Gastroesophageal sphincter (tissue), 3 donors: ENCODE data around the gene PYGO1.
"Not testable (repeated sequence)": the region's sequence is repeated elsewhere in the genome, so short reads cannot be mapped to it uniquely, and the experiment has no call there.

Experiments used
- CTCF ChIP-seq, 4 experiments: fragments of 200-600 bp in 2 of 4; fragments of 450-650 bp in 2 of 4; sonication (generic) in 1 of 4; IDR thresholded peaks; one replicate each; pipeline ENCODE4 v1.5.1; 2017 to 2019; ENCODE audit warnings: antibody characterized with exemption in 4 of 4, mild to moderate bottlenecking in 2 of 4, moderate library complexity in 2 of 4
- EP300 ChIP-seq: sonication (generic); formaldehyde crosslinking; IDR thresholded peaks from one replicate; pipeline ENCODE4 v1.6.1; 2017; ENCODE audit warnings: antibody characterized with exemption, mild to moderate bottlenecking
- POLR2A ChIP-seq, 2 donors: fragments of 450-650 bp; IDR thresholded peaks; one replicate each; pipeline ENCODE4 v1.6.1; 2017; ENCODE audit warnings: antibody characterized with exemption in 2 of 2, mild to moderate bottlenecking in 2 of 2, moderate library complexity in 1 of 2

DNA sequence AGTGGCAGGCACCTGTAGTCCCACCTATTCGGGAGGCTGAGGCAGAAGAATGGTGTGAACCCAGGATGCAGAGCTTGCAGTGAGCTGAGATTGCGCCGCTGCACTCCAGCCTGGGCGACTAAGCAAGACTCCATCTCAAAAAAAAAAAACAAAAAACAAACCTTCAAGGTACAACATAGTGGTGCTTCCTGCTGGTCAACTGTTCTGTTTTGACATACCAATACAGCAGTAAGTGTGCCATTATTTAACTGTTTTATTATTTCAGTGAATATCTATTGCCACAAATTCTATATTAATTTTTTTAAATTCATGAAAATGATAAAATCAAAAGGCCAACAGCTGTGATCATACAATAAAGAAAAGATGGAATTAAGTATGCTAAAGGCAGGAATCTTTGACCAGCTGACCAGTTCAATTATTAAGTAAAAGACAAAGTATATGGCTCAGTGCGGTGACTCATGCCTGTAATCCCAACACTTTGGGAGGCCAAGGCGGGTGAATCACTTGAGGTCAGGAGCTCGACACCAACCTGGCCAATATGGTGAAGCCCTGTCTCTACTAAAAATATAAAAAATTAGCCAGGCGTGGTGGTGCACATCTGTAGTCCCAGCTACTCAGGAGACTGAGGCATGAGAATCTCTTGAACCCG is 99.1 kb downstream of the PYGO1 start:
- not testable (repeated sequence) for TF ChIP-seq CTCF (IDR thresholded peaks at IDR 0.05); POLR2A (IDR thresholded peaks at IDR 0.05); EP300
